GM19035 (cell line): ENCODE measurements around the gene GABBR1.

ENCODE experiments used
- ATAC-seq: cut with Tn5 transposase; IDR thresholded peaks from one replicate; pipeline ENCODE4 v1.9.1; 2021; ENCODE audit not compliant: unreplicated experiment

Gene GABBR1

DNA sequence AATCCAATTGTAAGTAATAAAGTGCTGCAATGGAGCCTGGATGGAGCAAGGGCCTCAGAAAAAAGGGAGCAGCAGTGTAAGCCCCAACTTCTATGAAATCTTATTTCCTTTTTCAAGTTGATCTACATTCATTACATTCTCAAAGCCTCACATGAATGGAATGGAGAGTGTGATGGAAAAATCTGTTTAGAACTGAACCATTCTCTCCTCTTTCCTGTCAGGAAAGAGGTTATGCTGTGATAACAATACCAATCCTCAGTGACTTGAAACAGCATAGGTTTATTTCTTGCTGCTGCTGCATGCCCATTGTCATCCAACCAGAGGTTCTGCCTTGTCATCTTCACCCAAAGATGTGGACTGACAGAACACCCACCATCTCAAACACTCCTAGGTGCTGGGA lies 56.9 kb downstream of the GABBR1 start:
- no peak for ATAC-seq

DNA sequence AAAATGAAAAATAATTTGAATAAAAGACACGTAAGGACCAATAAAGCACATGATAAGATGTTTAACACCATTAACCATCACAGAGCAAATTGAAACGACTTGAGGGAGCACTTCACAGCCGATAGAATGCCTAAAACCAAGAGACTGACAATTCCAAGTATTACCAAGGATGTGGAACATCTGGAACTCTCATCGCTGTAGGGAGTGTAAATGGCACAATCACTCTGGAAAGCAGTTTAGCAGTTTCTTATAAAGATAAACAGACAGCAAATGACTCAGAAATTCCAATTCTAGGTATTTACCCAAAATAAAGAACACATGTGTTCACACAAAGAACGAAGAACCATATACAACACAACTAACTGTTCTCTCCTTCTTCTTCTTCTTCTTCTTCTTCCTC lies 65.0 kb downstream of the GABBR1 start:
- no peak for ATAC-seq

DNA sequence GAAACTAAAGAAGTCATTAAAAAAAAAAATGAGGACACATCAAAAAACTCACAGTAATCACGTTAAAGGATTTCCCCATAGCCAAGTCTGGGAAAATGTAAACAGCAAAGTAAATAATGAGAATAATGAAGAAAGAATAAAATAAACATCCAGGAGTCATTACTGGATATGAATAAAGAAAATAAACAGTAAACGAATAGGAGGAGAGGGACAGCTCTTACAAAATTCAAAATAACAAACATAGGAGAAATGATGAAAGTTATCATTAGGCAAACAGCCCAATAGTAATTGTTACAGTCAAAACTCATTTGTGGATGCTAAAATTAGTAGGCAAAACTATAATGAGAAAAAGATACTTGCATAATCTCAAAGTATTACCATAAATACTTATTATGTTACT lies 65.4 kb downstream of the GABBR1 start:
- ATAC-seq = no peak

DNA sequence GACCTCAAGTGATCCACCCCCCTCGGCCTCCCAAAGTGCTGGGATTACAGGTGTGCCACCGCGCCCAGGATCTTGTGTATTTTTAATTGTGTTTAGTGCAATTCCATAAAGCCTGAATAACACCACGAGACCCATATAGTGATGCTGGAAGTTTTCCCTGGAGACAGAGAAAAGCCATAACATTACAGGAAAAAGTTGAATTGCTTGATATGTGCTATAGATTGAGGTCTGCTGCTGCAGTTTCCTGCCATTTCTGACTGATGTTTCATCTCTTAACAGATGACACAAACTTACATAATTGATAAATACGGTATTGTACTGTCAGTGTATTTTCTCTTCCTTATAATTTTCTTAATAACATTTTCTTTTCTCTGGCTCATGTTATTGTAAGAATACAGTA lies 66.1 kb downstream of the GABBR1 start:
- no peak for ATAC-seq

DNA sequence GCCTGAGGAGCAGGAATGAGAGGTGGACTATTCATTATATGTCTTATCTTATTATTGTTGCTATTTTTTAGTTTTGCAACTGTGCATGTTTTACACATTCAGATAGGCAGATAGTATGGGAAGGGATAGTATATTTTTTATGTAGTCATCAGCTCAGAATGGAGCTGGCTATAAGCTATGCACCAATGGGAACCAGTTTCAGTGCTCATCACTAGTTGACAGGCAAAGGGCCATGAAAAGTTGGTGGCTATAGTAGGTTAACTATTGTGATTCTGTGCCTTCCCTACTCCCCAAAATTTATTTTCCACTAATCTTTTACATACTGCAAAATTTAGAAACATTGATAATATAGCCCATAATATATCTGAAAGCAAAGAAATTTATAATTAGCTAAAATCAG lies 68.1 kb downstream of the GABBR1 start:
- no peak for ATAC-seq

DNA sequence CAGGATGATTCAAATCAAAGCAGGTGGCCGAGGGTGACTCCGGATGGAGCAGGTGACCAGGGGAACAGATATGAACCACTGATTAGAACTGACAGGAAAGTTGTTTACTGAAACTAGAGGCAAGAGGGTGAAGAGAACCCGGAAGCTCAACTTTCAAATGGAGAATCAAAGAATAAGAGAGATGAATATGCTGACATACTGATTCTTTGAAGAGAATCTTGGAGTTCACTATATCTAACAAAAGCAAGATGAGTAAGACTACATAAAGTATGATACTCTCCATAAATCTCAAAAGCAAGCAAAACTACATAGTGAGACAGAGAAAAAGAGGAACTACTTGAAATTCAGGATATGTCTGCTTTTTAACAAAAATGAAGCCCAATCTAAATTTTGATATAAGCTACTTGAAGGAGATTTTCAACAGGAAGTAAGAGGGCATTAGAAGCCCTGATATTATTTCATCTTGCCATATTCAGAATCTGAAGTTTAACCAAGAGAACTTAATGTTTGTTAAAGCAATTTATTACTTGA lies 69.5 kb downstream of the GABBR1 start:
- no peak for ATAC-seq

DNA sequence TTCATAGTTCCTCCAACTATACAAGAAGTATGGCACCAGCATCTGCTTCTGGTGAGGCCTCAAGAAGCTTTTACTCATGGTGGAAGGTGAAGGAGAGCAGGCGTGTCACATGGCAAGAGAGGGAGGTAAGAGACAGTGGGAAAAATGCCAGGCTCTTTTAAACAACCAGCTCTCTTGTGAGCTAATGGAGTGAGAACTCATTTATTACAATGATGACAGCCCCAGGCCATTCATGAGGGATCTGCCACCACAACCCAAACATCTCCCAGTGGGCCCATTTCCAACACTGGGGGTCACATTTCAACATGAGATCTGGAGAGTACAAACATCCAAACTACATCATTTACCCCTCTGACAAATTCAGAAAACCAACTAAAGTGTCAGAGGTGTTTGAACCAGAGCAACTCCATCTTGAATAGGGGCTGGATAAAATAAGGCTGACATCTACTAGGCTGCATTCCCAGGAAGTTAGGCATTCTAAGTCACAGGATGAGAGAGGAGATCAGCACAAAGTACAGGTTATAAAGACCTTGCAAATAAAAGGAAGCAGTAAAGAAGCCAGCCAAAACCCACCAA lies 71.3 kb downstream of the GABBR1 start:
- ATAC-seq = no peak

DNA sequence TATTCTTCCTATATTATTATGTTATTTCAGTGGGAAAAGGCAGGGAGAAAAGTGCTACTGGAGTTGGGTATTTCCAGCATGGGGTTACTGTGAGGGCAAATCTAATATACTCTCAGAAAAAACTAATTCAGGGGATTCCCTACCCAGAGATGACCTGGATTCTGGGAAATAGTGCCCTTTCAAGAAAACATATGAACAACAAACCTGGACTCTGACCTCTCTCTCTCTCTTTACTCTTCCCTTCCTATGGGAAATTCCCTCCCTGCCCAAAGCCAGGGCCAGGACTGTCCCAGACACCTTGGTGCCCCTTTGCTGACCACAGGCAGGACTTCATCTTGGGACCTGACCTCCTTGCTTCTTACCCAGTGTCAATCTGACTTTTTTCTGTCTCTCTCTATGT lies 71.9 kb downstream of the GABBR1 start:
- no peak for ATAC-seq

DNA sequence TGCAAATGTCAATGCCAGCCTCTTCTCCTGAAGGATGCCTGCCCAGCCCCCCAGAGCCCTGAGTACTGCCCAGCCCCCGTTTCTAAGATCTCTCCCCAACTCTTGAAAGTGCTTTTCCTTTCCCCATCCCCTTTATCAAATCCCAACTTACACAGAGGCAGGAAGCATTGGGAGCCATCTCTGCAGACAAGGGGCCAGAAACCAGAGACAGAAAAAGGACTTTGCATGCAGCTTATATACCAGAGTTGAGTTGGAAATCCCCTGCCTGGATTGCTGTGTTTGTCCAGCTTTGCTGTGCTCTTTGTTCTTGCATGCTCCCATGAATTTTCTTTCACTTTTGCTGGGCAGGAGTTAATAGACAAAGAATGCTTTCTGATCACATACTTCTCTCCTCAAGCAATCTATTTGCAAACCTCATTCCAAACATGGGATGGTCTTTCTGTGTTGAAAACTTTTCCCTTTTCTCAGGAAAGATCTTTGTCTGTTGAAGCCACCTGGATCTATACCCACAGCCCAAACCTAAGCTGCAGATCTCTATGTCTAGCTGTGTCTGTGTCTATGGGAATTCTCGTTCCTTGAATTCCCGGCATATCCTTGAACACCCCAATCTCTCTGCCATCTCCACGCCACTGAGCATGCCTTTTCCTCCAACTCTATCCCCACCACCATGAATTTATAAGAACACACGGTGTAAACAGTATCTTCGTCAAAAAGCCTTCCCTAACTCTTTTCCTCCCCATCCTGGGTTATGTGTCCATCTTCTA lies 73.3 kb downstream of the GABBR1 start, which contains the start of gene UBD:
Gene UBD, minus strand, starts transcription at position 209 of the 764 bp plus-strand sequence. Its CDS starts 31 bp downstream, at position 178.
- ATAC-seq = no peak

DNA sequence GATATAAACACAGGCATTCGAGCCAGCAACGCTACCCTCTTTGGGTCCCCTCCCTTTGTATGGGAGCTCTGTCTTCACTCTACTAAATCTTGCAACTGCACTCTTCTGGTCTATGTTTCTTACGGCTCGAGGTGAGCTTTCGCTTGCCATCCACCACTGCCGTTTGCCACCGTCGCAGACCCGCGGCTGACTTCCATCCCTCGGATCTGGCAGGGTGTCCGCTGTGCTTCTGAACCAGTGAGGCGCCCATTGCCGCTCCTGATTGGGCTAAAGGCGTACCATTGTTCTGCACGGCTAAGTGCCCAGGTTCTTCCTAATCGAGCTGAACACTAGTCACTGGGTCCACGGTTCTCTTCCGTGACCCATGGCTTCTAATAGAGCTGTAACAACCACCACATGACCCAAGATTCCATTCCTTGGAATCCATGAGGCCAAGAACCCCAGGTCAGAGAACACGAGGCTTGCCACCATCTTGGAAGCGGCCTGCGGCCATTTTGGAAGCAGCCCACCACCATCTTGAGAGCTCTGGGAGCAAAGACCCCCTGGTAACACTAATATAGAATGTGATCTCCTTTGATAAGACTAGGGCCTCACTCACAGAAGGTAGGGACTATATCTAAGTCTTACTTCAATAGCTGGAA lies 74.4 kb downstream of the GABBR1 start:
- ATAC-seq = no peak

DNA sequence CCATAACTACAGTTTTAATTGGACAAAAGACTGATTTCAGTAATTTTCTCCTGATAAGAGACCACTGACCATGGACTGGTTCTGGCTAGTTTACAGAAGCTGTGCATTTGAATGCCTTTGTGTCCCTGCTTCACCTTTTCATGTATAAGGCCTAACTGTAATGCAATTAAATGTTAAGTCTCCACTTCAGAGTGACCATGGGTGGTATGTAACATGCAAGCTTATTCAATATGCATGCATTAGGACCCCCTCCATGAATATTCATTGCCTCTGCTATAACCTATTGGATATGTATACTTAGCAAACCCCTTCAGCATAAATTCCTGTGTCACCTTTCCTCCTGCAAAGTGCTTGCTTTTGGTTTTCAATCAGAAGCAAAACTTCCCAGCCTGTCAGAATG lies 75.7 kb downstream of the GABBR1 start:
- ATAC-seq = no peak

DNA sequence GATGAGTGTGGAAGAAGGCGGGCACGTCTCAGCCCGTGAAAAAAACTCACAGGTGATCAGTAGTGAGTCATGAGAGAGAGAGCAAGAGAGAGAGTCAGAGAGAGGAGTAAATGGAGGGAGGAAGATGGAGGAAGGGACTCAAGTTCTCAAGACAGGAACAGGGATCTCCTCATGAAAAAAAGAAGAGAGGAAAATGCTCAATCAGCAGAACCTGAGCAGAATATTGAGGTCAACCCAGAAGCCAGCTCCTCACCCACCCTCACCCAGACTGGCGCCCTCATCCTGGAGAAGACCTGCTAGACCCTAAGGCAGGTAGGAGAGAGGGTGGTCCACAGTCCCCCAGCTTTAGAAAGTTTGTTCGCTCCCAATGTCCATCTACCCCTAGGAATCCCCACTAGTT lies 78.2 kb downstream of the GABBR1 start:
- ATAC-seq = no peak

DNA sequence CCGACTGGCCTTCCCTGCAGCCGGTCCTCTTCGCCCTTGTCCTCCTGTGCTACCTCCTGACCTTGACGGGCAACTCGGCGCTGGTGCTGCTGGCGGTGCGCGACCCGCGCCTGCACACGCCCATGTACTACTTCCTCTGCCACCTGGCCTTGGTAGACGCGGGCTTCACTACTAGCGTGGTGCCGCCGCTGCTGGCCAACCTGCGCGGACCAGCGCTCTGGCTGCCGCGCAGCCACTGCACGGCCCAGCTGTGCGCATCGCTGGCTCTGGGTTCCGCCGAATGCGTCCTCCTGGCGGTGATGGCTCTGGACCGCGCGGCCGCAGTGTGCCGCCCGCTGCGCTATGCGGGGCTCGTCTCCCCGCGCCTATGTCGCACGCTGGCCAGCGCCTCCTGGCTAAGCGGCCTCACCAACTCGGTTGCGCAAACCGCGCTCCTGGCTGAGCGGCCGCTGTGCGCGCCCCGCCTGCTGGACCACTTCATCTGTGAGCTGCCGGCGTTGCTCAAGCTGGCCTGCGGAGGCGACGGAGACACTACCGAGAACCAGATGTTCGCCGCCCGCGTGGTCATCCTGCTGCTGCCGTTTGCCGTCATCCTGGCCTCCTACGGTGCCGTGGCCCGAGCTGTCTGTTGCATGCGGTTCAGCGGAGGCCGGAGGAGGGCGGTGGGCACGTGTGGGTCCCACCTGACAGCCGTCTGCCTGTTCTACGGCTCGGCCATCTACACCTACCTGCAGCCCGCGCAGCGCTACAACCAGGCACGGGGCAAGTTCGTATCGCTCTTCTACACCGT lies 79.5 kb downstream of the GABBR1 start:
- ATAC-seq = no peak

DNA sequence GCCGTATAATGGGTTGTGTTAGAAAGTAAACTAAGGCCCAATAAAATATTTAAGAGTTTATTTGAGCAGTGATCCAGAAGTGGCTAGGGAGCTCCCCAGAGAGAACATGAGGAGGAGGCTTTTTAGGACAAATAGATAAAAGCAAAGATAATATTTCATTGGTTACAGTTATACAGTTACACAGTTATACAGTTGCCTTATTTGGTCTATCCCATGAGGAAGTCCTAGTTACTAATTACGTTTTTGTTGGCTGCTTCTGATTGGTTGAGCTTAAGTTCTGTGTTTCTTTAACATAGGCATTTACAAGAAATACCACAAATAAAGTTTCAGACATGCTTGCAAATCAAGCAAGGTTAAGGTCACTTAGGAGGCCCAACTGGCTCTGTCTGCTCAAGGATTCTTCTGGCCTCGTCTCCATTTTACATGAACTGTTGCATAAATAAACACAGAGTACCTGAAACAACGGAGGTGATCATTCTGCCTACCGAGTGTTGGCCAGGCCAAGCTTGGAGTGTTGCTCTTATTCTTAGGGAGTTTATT lies 80.4 kb downstream of the GABBR1 start:
- peak; percentile 94 for ATAC-seq

DNA sequence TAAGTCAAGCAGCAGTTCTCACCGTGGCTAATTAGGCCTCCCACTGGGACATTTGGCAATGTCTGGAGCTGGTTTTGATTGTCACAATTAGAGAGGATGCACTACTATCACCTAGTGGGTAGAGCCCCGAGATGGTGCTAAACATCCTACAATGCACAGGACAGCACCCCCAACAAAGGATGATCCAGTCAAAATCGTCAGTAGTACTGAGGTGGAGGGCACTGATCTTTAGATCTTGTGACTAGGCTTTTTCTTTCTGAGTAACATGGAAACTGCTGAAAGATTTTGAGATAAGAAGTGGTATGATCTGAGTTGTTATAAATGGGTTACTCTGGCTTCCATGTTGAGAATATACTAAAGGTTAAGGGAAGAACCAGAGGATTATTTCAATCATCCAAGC lies 85.4 kb downstream of the GABBR1 start:
- ATAC-seq = no peak

DNA sequence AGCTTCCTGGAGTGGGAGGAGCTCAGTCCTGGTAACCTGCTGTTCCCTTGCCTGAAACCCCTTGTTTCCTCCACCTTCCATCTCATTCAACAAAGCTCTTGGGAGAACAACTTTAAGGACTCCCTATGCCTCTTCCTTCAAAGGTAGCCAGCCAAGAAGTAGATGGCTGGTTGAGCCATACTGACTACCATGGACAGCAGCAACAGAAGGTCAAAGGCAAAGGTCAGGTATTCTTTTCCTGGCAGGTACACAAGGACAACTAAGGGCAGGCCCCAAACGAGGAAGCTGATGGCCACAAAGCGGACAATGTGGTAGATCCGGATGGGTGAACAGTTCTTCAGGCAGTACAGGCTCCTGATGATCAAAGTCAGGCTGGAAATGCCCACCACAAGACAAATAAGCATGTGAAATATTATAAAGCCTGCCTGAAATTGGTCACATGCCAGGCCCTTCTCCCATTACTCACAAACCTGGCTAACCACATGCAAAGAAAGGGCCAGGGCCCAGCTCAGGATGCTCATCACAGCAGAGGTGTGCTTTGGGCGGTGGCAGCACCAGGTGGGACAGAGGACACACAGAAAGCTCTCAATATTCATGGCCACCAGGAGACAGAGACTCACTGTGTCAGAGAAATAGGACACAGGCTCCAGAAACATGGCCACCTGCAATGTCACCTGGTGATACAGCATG lies 95.1 kb downstream of the GABBR1 start:
- ATAC-seq = no peak

DNA sequence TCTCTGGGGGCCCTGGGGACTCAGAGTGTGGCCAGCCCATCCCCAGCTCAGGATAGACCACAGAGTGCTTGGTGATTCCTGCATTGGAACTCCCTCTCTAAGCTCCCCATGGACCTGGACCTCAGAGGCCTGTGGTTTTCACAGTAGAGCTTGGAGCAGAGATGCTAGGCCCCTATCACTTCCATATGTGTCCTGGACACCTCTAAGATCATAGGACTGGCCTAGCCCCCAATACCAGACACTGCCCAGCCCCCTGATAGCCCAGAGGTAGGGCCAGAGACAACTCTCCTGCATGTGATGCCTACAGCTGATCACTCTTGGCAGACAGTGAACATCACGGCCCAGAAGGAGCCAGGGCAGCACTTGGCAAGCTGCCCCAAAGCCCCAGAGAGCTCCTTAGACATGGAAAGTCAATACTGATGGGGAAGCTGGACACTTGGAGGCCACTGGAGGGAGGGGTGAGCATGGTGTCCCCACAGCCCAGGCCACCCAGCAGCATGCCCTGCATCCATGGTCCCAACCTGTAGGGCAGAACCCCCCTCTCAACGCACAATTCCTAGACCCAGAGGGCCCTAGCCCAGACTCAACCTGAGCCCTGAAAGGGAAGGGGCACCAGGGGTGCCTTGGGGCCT lies 100.5 kb downstream of the GABBR1 start:
- no peak for ATAC-seq

DNA sequence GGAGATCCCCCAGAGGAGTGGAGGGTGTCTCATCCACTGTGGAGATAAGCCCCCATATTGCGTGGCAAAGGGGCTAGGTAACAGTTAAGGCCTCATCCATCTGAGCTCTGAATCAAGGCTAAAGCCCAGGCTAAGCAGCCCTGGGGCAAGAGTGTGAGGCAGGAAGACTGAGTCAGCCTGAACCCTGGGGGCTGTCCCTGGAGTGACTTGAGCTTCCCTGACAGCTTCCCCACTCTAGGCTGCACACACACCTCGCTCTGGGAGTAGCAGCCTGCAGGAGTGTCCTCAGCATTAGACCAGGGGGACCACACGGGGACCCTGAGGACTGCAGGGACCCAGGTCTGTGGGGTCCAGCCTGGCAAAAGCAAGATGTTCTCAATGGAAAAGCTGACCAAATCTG lies 101.3 kb downstream of the GABBR1 start:
- ATAC-seq = no peak

DNA sequence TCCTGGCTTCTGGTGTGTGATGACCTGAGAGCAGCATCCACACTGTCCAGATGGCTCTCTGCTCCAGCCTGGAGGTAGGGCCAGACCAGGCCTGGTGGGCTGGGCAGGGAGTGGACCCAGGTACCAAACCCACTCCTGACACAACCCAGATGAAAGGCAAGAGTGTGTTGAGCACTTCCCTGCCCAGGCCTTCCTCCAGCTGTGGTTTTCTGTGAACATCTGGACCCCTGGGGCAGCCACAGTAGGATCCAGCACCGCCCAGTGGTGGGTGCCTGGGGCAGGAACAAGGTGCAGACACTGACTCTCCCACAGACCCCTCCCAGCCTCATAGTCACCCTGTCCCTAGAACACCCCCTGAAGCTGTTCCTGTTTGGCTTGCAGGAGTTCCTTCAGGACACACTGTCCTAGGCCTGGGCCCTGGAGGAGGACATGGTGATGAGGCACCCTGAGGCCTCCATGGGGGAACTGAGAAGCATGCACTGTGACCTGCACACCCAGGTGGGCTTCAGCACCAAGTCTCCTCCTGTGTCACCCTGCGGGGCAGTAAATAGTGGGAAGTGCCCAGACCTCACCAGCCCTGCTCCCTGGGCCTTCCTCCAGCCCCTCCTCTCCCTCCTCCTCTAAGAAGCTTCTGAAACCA lies 102.2 kb downstream of the GABBR1 start:
- ATAC-seq = no peak

DNA sequence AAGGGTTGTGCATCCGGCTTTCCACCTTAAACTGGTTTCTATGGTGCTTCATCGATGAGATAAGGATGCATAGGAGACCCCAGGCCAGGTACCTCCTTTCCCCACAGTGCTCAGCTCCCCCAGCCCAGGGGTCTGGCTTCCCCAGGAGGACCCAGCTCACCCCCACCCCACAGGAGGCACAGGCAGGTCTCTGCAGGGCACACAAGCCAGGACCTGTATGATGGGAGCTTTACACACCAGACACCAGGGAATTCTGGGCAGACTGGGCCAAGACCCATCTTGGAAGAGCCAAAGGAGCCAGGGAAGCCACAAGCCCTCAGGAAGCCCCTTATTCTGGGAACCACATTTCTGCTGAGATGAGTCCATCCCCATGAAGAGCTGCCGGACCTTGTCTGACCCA lies 103.0 kb downstream of the GABBR1 start:
- ATAC-seq = no peak
